DLD1 (cell line): Measurements from ENCODE around the gene HNRNPA1L2.
"Not testable (repeated sequence)": the region's sequence is repeated elsewhere in the genome, so short reads cannot be mapped to it uniquely, and the experiment has no call there.

Experiments
- in situ Hi-C: cut with HindIII; loops from 2 replicates; pipeline ENCODE4 v1.10.0; 2017; ENCODE audit warnings: low sequenced_read_pairs

Gene HNRNPA1L2

DNA sequence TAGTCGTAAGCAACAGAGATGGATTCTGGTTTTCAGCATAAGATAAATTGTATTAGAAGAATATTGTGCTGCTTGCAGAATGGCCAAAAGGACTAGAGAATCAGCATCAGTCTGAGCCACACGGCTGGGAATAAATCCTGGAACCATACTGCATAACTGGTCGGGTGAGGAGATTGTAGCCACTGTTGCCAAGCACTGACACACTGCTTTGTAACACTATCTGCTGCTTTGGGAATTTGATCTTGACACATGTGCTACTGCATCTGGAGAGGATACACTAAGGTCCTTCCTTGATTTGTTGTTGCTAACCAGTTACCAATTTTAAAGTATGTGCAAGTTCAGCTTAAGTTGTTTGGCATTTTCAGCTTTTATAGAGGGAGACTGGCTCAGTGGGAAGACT, 1.9 kb downstream of the HNRNPA1L2 start:
- in situ Hi-C loops, result no loop called here

DNA sequence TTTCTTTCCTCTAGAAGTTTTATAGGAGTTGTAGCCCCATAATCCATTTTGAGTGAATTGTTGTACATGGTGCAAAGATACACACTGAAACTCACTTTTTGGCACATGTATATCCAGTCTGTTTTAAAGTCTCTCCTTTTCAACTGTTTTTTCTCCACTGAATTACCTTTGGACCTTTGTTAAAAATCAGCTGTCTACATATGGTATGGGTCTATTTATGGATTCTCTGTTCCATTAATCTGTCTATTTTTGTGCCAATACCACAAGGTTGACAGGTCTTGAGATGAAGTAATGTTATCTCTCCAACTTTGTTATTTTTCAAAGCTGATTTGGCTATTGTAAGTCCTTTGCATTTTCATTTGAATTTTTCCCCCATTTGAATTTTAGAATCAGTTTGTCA, 4.7 kb downstream of the HNRNPA1L2 start:
- in situ Hi-C loops, result no loop called here

DNA sequence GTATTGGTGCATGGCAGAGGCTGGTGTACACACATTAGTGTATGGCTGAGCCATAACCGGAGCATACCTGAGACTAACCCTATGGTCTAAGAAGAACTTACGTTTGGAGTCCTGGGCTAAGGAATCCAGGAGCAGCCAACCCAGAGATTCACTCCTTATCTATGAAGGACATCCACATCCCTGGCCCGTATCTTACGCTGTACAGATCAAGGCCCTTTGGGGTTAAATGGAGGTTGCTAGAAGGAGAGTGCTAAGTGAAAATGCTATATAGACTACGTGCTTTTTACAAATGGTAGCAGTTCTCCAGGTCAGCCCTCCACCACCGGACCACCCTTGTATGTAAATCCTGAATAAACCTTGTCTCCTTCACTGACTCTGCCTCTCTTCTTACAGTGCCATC, 8.5 kb downstream of the HNRNPA1L2 start:
- in situ Hi-C loops, result no loop called here

DNA sequence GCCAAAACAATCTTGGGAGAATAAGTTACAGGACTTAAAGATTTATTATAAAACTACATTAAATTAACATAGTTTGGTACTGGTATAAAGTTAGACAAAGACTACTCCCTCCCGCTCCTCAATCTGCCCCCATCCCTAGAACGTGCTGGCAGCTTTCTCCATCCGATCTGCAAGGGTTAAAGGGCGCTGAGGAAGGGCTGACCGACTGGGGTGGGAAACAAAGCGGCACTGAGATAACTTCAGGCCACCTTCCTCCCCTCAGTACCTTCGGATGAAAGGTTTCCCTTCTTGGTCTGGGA, 9.6 kb downstream of the HNRNPA1L2 start:
- in situ Hi-C loops, result no loop called here

DNA sequence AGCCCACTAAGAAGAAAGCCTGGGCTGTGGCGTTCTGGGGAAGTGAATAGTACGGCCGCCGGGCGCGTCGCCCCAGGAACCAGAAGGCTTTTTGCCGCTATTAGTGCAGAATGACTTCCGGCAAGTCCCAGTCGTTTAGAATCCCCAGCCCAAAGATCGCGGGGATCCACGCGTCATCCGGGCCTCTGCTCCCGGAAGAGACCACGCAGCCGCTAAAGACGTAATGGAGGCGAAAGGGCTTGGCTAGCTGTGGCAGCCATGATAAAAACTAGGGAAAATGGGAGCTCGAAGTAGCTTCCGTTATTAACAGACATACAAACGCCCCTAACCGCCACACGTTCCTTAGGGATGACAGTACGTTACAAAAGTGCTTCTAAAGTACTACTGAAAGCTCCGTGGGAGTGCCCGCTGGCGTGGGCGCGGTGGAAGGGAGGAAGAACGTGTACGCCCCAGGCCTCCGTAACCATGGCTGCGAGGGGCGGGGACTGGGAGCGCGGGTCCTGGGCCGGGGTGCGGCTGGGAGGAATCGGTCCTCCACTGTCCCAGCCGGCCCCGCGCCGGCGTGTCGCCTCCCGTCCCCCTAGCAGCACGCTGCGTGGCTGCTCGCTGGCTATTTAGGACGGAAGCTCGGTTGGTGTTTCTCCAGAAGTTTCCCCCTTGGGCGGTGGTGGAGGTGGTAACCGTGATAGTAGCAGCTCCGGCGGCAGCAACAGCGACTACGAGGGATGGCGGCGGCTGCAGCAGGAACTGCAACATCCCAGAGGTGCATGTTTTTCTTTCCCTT, 10.2 kb downstream of the HNRNPA1L2 start, which contains the start of gene SUGT1:
Gene SUGT1 (plus strand): TSS at position 641 of the 784 bp plus-strand sequence. CDS start 85 bp downstream, at position 726.
- in situ Hi-C loops, result no loop called here

DNA sequence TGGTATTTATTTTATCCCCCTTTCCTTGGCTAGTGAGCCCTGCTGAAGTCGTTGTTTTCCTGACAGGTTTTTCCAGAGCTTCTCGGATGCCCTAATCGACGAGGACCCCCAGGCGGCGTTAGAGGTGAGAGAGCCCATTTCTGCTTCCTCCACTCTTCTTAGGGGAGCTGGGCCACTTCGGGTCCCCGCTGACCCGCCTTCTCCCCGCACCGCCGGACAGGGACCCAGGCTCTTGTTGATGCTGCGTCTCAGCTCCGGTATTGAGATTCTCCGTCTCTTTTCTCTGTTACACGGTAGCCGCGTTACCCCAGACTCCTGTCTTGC, 10.7 kb downstream of the HNRNPA1L2 start:
- in situ Hi-C loops, result no loop called here

DNA sequence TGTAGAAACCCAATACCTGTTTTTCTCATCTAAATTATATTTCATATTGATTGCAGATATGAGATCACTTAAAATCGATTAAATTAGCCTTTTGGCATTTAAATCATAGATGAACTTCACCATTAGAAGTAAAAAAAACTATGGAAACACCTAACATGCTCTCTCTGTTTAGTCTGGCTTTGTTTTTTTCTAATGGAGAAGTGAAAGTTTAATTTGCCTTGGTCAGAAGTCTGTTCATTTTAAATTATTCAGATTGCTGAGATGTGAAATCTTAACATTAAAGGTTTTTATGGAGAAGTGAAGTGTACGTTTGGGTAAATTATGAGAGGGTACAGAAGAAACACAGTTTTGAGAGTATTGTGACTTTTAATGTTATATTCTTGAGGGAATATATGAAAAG, 17.1 kb downstream of the HNRNPA1L2 start:
- in situ Hi-C loops, result no loop called here

DNA sequence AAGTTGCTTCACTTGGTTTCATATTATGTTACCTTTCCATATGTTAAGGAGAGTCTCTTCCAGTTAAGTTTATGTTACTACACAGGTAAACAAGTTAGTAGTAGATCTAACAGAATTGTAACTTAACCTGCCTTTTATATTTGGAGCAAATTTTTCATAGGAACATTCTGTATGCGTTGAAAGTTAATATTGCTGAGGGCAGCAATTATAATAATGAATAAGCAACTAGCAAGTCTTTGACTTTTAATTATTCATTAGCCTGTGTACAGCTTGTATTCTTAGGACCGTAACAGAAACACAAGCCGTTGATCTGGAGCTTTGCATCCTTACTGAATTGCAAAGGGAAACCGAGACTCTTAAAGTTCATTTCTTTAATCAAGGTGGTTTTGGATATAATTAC, 22.0 kb downstream of the HNRNPA1L2 start:
- in situ Hi-C loops, result no loop called here

DNA sequence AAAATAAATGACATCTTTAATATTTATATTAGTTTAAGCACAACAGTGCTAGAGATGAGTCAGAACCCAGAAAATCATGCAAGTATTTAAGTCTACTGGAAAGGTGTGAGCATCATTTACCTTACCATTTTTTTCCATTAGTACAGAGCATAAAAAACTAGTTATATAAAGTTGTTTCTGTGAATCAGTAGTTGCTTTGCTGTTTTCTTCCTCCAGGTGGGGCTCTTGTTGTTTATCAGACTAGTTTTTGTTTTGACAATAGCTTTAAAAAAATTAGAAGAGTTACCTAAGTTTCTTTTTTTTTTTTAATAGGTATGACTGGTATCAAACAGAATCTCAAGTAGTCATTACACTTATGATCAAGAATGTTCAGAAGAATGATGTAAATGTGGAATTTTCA, 23.1 kb downstream of the HNRNPA1L2 start:
- in situ Hi-C loops, result no loop called here

DNA sequence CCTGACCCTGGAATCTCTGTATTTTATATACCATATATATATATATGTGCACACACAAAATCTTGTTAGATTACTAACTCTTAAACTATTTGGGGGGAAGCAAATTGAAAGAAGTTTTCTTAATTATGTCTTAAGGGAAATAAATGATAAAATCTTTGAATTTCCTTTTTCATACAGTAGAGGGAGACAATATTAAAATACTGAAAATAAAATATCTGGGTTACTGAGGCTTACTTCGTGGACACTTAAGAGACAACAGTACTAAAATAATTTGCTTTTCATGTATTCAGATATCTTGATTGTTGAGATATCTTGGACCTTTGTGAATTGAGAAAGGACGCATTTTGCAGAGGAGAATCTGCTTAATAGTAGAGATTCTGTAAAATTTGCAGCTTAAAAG, 27.4 kb downstream of the HNRNPA1L2 start:
- in situ Hi-C loops, result no loop called here

DNA sequence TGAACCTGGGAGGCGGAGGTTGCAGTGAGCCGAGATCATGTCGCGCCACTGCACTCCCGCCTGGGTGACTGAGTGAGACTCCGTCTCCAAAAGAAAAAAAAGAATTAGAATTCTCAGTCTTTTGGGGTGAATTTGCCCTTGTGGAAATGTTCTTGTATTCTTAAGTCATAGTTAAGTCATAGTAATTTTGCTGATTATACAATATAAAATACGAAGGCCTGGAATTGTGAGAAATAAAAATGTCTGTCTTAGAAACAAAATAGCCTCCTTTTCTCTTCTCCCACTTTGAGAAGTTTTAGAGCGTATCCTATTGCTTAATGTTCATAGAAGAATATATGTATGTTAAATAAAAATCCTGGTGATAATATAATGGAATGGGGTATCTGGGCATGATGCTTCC, 28.5 kb downstream of the HNRNPA1L2 start:
- in situ Hi-C loops, result no loop called here

DNA sequence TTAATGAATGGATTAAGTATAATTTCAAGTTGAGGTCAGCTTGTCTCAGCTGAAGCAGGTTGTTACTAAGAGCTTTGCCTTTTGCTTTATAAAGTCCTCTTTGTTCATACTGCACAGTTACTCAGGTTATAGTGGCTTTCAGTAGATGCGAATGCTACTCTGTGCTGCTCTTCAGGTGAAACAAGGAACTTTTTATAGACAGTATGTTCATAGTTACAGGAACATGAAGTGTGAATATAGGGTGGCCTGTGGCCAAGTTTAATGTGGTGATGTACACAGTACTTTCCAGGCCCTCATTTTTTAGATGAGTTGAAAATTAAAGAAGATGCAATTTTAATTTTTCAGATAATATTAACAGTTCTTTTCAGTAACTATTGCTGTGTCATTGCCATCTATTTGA, 31.2 kb downstream of the HNRNPA1L2 start:
- in situ Hi-C loops, result no loop called here

DNA sequence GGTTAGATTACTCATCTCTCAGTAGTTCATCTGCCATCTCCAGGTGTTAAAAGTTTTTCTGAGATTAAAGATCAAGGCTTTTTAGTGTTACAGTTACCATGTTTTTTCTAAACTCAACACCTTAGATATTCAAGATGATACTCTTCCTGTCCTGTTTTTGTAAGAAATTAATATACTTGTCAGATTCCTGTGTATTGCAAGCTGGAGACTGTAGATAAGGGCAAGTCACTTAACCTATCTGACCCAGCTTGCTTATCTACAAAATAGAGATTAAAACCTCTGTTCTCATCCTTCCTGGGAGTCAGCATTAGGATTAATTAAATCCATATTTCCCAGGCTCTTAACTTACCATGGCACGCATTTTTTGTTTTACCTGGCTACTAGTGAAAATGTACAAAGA, 35.6 kb downstream of the HNRNPA1L2 start:
- in situ Hi-C loops, result no loop called here

DNA sequence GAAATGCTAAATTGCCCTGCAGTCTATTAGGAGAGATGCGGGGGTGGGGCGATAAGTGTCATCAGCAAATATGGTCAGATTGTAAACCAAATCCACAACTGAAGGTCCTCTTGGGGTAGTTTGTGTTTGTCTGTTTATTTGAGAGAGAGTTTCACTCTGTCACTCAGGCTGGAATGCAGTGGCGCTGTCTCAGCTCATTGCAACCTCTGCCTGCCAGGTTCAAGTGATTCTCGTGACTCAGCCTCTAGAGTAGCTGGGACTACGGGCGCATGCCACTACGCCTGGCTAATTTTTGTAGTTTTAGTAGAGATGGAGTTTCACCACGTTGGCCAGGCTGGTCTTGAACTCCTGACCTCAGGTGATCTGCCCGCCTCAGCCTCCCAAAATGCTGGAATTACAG, 43.6 kb downstream of the HNRNPA1L2 start:
- in situ Hi-C loops, result not testable (repeated sequence)

DNA sequence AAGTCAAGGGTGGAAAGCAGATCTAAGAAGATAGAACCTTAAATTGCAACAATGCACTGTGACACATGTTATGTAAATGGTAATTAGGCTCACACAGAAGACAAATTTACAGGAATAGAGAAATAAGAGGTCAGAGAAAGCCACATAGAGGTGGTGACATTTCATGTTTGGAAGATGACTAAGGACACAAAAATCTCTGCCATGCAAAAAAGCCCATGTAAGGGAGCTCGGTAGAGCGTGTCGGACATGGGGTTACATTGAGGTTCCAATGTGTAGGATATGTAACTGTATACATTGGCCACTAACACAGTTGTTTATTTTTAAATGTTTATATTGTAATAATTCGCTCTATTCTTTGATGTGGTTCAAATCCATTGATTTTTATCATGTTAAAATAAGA, 44.1 kb downstream of the HNRNPA1L2 start:
- in situ Hi-C loops, result no loop called here
